IgD-negative memory B cell (primary cell): ENCODE data around the gene EPN2. TPM values are rescaled to one million over a fixed set of nuclear protein-coding genes. Genes with fewer than 3 reads are reported as not detected.

Experiments used
- H3K27ac Mint-ChIP-seq, 3 donors: one replicate each; pipeline ENCODE4 v1.8.0; 2020 to 2022; ENCODE audit warnings: mild to moderate bottlenecking in 3 of 3, mixed read lengths in 3 of 3, moderate library complexity in 1 of 3
- H3K27me3 Mint-ChIP-seq: one replicate; pipeline ENCODE4 v1.8.0; 2021; ENCODE audit warnings: mixed read lengths
- H3K36me3 Mint-ChIP-seq: one replicate; pipeline ENCODE4 v1.8.0; 2020; ENCODE audit warnings: mild to moderate bottlenecking, mixed read lengths
- H3K4me1 Mint-ChIP-seq, 3 donors: one replicate each; pipeline ENCODE4 v1.8.0; 2020 to 2022; ENCODE audit warnings: mixed read lengths in 3 of 3, mild to moderate bottlenecking in 1 of 3
- H3K4me3 Mint-ChIP-seq, 4 donors: one replicate each; pipeline ENCODE4 v1.8.0; 2020 to 2022; ENCODE audit warnings: mild to moderate bottlenecking in 4 of 4, mixed read lengths in 4 of 4, moderate library complexity in 3 of 4
- H3K9me3 Mint-ChIP-seq, 3 donors: one replicate each; pipeline ENCODE4 v1.8.0; 2020 to 2021; ENCODE audit warnings: mixed read lengths in 3 of 3, mild to moderate bottlenecking in 1 of 3
- polyA plus RNA-seq: library from polyadenylated mRNA; unstranded; fragments of 300-500 nt; fragmentation: Illumina TruSeq; gene quantifications from one replicate; pipeline ENCODE4 v1.2.3, GENCODE V29; 2021

The EPN2 gene
- polyA plus RNA-seq, 1 donor from 2014 or later, result 16.4 TPM

- Mint-ChIP-seq H3K4me1 (peaks cover 11 to 19% (median 14%) of the 10 kb centered on the region in 3 donors), H3K4me3 (peak overlapping the region; percentile 98 to 99 (median 99)), H3K27me3 (no peaks in the 10 kb centered on the region), H3K9me3 (no peaks in the 10 kb centered on the region), H3K36me3 (no peaks in the 10 kb centered on the region), H3K27ac (peak overlapping the region; percentile 94 to 99 (median 95))
These were observed 140.6 kb downstream of the EPN2 start for GRCh38 chr17:19377602-19378415.

GRCh38 chr17:19378416-19379360 is 141.5 kb downstream of the EPN2 start, which contains the start of gene MAPK7:
TSS of gene MAPK7 (plus strand) at chr17:19378498. CDS start at chr17:19378901, 403 bp downstream.
- peaks cover 11 to 16% (median 12%) of the 10 kb centered on the region in 3 donors for H3K4me1 Mint-ChIP-seq

GRCh38 chr17:19379361-19380065 is 142.3 kb downstream of the EPN2 start:
- Mint-ChIP-seq H3K27me3 (peaks cover under 1% of the 10 kb centered on the region), H3K36me3 (peaks cover 4% of the 10 kb centered on the region)

More at GRCh38 chr17:19378416-19379360, 141.5 kb downstream of the EPN2 start, which contains the start of gene MAPK7:
- Mint-ChIP-seq H3K4me3 (peak within 1 kb of the TSS; percentile 98 to 99 (median 99)), H3K9me3 (no peaks in the 10 kb centered on the region), H3K36me3 (peaks cover 2% of the 10 kb centered on the region), H3K27me3 (no peaks in the 10 kb centered on the region), H3K27ac (peak within 1 kb of the TSS; percentile 94 to 99 (median 95))

GRCh38 chr17:19380481-19381301 is 143.5 kb downstream of the EPN2 start:
- Mint-ChIP-seq H3K27ac (no peak overlapping the region), H3K4me1 (peaks cover 9 to 16% (median 11%) of the 10 kb centered on the region in 3 donors), H3K4me3 (peak overlapping the region in 2 of 4 donors; percentile 87 to 98), H3K9me3 (no peaks in the 10 kb centered on the region), H3K27me3 (peaks cover 2% of the 10 kb centered on the region), H3K36me3 (peaks cover 4% of the 10 kb centered on the region)

More at GRCh38 chr17:19379361-19380065, 142.3 kb downstream of the EPN2 start:
- Mint-ChIP-seq H3K9me3 (no peaks in the 10 kb centered on the region), H3K4me1 (peaks cover 11 to 16% (median 11%) of the 10 kb centered on the region in 3 donors), H3K4me3 (peak overlapping the region; percentile 81 to 99 (median 98)), H3K27ac (peak overlapping the region in 1 of 3 donors; percentile 95)

GRCh38 chr17:19381361-19381740 is 144.2 kb downstream of the EPN2 start:
- H3K27ac Mint-ChIP-seq, result no peak overlapping the region
- H3K9me3 Mint-ChIP-seq, result no peaks in the 10 kb centered on the region
- H3K36me3 Mint-ChIP-seq, result peaks cover 4% of the 10 kb centered on the region
- H3K27me3 Mint-ChIP-seq, result peaks cover 2% of the 10 kb centered on the region
- peak overlapping the region in 1 of 4 donors; percentile 38 for H3K4me3 Mint-ChIP-seq
- H3K4me1 Mint-ChIP-seq, result peaks cover 9 to 12% (median 11%) of the 10 kb centered on the region in 3 donors

- H3K27ac Mint-ChIP-seq, result no peak overlapping the region
- H3K4me1 Mint-ChIP-seq, result peaks cover 6 to 9% (median 8%) of the 10 kb centered on the region in 3 donors
- peaks cover 2% of the 10 kb centered on the region for H3K27me3 Mint-ChIP-seq
- H3K36me3 Mint-ChIP-seq, result peaks cover 4% of the 10 kb centered on the region
- H3K4me3 Mint-ChIP-seq, result no peak overlapping the region
- no peaks in the 10 kb centered on the region for H3K9me3 Mint-ChIP-seq
These were observed 144.7 kb downstream of the EPN2 start for GRCh38 chr17:19381741-19382444.

GRCh38 chr17:19382531-19383444 is 145.6 kb downstream of the EPN2 start:
- H3K27ac Mint-ChIP-seq, result no peak overlapping the region
- peaks cover 4% of the 10 kb centered on the region for H3K36me3 Mint-ChIP-seq
- no peak overlapping the region for H3K4me3 Mint-ChIP-seq
- H3K4me1 Mint-ChIP-seq, result peaks cover 0 to 5% (median 2%) of the 10 kb centered on the region in 3 donors
- peaks cover 5% of the 10 kb centered on the region for H3K27me3 Mint-ChIP-seq
- H3K9me3 Mint-ChIP-seq, result no peaks in the 10 kb centered on the region

GRCh38 chr17:19383681-19384470 is 146.7 kb downstream of the EPN2 start:
- Mint-ChIP-seq H3K36me3 (peaks cover 4% of the 10 kb centered on the region), H3K27me3 (peaks cover 5% of the 10 kb centered on the region), H3K9me3 (no peaks in the 10 kb centered on the region), H3K4me3 (peak overlapping the region in 2 of 4 donors; percentile 9 to 60), H3K4me1 (peaks cover 0 to 5% (median 2%) of the 10 kb centered on the region in 3 donors), H3K27ac (peak overlapping the region in 1 of 3 donors; percentile 67)

GRCh38 chr17:19384723-19385391 is 147.7 kb downstream of the EPN2 start:
- Mint-ChIP-seq H3K9me3 (no peaks in the 10 kb centered on the region), H3K27ac (peak overlapping the region in 2 of 3 donors; percentile 28 to 67), H3K27me3 (peaks cover 5% of the 10 kb centered on the region), H3K4me1 (peaks cover 0 to 2% (median 0%) of the 10 kb centered on the region in 3 donors), H3K4me3 (peak overlapping the region in 1 of 4 donors; percentile 9), H3K36me3 (peaks cover 7% of the 10 kb centered on the region)

GRCh38 chr17:19385521-19385983 is 148.4 kb downstream of the EPN2 start:
- H3K27ac Mint-ChIP-seq, result no peak overlapping the region
- no peak overlapping the region for H3K4me3 Mint-ChIP-seq
- H3K4me1 Mint-ChIP-seq, result peaks cover 0 to 2% (median 0%) of the 10 kb centered on the region in 3 donors
- no peaks in the 10 kb centered on the region for H3K9me3 Mint-ChIP-seq
- H3K36me3 Mint-ChIP-seq, result peaks cover 7% of the 10 kb centered on the region
- peaks cover 8% of the 10 kb centered on the region for H3K27me3 Mint-ChIP-seq
